OCI-LY7 (cell line): ENCODE data around the gene DLGAP1. TPM values are rescaled to one million over a fixed set of nuclear protein-coding genes. Genes with fewer than 3 reads are reported as not detected.
"Not testable (repeated sequence)": the region's sequence is repeated elsewhere in the genome, so short reads cannot be mapped to it uniquely, and the experiment has no call there.

Experiments used
- BruUV-seq: library from RNA; stranded (reverse); fragments of 400-500 nt; replicated peaks from 2 replicates; lab custom pipeline; 2021; lab: Mats Ljungman, UMichigan
- CTCF ChIA-PET: fragments of 300-600 bp; sonication (Branson Sonifier 250); formaldehyde crosslinking; loops from one replicate; lab custom pipeline; 2022; ENCODE audit warnings: antibody characterized with exemption; ENCODE audit not compliant: unreplicated experiment; lab: Charles Lee
- POLR2A ChIA-PET: fragments of 300-600 bp; sonication (Branson Sonifier 250); formaldehyde crosslinking; loops from one replicate; lab custom pipeline; 2022; ENCODE audit warnings: antibody characterized with exemption; lab: Charles Lee
- DNase-seq: peaks from one replicate; pipeline ENCODE4 v3.0.0-alpha.2; 2015; ENCODE audit warnings: low spot score
- H2AFZ ChIP-seq: fragments of 200-600 bp; sonication (generic), shearing (Covaris generic); 2 replicates; pipeline ENCODE4 v1.6.1; 2014; ENCODE audit warnings: mild to moderate bottlenecking, antibody characterized with exemption, low read length, moderate library complexity
- H3K27ac ChIP-seq: fragments of 200-600 bp; sonication (generic); 2 replicates; pipeline ENCODE4 v1.5.1; 2014; ENCODE audit warnings: mixed run types, low read depth, mild to moderate bottlenecking, moderate library complexity, low read length, inconsistent platforms; ENCODE audit not compliant: poor library complexity, severe bottlenecking
- H3K36me3 ChIP-seq: fragments of 200-600 bp; sonication (generic); 2 replicates; pipeline ENCODE4 v1.6.1; 2014; ENCODE audit warnings: mild to moderate bottlenecking, antibody characterized with exemption, low read length, moderate library complexity, mixed read lengths; ENCODE audit not compliant: insufficient read depth
- H3K4me1 ChIP-seq: fragments of 200-600 bp; sonication (generic); 2 replicates; pipeline ENCODE4 v1.5.1; 2014; ENCODE audit warnings: mild to moderate bottlenecking, low read length; ENCODE audit not compliant: insufficient read depth, poor library complexity, severe bottlenecking
- H3K4me2 ChIP-seq: fragments of 200-600 bp; sonication (generic); 2 replicates; pipeline ENCODE4 v1.6.1; 2014; ENCODE audit warnings: mild to moderate bottlenecking, low read length
- H3K4me3 ChIP-seq: fragments of 200-600 bp; sonication (generic); 2 replicates; pipeline ENCODE4 v1.5.1; 2014; ENCODE audit warnings: mild to moderate bottlenecking, low read depth, low read length; ENCODE audit not compliant: poor library complexity, severe bottlenecking
- H3K79me2 ChIP-seq: fragments of 200-600 bp; sonication (generic); 2 replicates; pipeline ENCODE4 v1.6.1; 2016; ENCODE audit warnings: low read depth, mild to moderate bottlenecking, low read length, moderate library complexity, mixed read lengths; ENCODE audit not compliant: insufficient read depth
- H3K9me2 ChIP-seq: fragments of 200-600 bp; sonication (generic); 2 replicates; pipeline ENCODE4 v1.6.1; 2016; ENCODE audit warnings: mild to moderate bottlenecking, low read length, mixed read lengths; ENCODE audit not compliant: insufficient read depth
- H3K9me3 ChIP-seq: fragments of 200-600 bp; sonication (generic); 2 replicates; pipeline ENCODE4 v1.6.1; 2014; ENCODE audit warnings: mild to moderate bottlenecking, mixed run types, low read length, mixed read lengths
- H4K20me1 ChIP-seq: fragments of 200-600 bp; sonication (generic); 2 replicates; pipeline ENCODE4 v1.6.1; 2014; ENCODE audit warnings: mild to moderate bottlenecking, antibody characterized with exemption, low read length, moderate library complexity, mixed read lengths; ENCODE audit not compliant: insufficient read depth
- EZH2phosphoT487 ChIP-seq: fragments of 200-600 bp; sonication (generic); IDR thresholded peaks from 2 replicates; pipeline ENCODE4 v1.6.1; 2018; ENCODE audit warnings: low read depth, borderline replicate concordance, mild to moderate bottlenecking, mixed run types, antibody characterized with exemption, low read length, moderate library complexity, mixed read lengths
- intact Hi-C: fragments of 100-400 bp; cut with micrococcal nuclease; formaldehyde crosslinking; loops from one replicate; pipeline ENCODE4 v1.10.0; 2022; ENCODE audit not compliant: unreplicated experiment
- total RNA-seq, 2 experiments: library from RNA; depleted of rRNA in 1 of 2; stranded (reverse); fragments of >200 nt in 1 of 2; shearing (Covaris generic) in 1 of 2; gene quantifications; 2 replicates each; pipeline ENCODE4 v1.2.3, GENCODE V29; 2014 to 2022
- TF ChIP-seq, protein P1 (sequence below): fragments of 200-600 bp; sonication (generic); conservative IDR thresholded peaks from 2 replicates; pipeline ENCODE4 v1.5.1; 2014; ENCODE audit warnings: mild to moderate bottlenecking, antibody characterized with exemption, low read length, moderate library complexity, mixed read lengths

The DLGAP1 gene
- total RNA-seq, 2 experiments from 2014 or later: 0.22 TPM; not detected in 1

DNA sequence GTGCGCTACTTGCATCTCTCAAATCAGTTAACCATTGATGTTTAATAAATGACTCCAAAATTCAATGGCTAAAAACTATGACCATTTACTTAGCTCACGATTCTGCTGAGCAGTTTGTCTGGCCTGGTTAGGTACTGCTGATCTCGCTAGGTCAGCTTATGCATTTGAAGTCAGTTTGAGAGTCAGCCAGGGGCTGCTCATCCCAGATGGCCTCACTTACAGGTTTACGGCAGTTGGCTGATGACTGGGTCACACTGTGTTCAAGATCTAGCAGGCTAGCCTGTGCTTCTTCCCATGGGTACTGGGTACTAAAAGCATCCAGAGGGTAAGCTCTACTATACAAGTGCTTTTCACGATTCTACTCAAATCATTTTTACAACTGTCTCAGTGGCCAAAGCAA lies 122.1 kb downstream of the DLGAP1 start:
- Histone ChIP-seq H3K4me1 (no peaks in the 10 kb centered on the region), H3K9me3 (no peaks in the 10 kb centered on the region), H3K4me2 (no peak overlapping the region), H4K20me1 (no peaks in the 10 kb centered on the region), H3K9me2 (no peaks in the 10 kb centered on the region), H2AFZ (no peak overlapping the region), H3K79me2 (no peaks in the 10 kb centered on the region), H3K36me3 (no peaks in the 10 kb centered on the region), H3K4me3 (no peak overlapping the region), H3K27ac (no peak overlapping the region)
- DNase-seq: no peak
- ChIA-PET CTCF (no interaction called here), POLR2A (interaction anchor here (1.1 kb wide), 1 partner anchor 9 kb away, joined by 3 read pairs; no protein-coding TSS in a partner anchor)
- no peak for TF ChIP-seq EZH2phosphoT487
- TF ChIP-seq, protein P1, sequence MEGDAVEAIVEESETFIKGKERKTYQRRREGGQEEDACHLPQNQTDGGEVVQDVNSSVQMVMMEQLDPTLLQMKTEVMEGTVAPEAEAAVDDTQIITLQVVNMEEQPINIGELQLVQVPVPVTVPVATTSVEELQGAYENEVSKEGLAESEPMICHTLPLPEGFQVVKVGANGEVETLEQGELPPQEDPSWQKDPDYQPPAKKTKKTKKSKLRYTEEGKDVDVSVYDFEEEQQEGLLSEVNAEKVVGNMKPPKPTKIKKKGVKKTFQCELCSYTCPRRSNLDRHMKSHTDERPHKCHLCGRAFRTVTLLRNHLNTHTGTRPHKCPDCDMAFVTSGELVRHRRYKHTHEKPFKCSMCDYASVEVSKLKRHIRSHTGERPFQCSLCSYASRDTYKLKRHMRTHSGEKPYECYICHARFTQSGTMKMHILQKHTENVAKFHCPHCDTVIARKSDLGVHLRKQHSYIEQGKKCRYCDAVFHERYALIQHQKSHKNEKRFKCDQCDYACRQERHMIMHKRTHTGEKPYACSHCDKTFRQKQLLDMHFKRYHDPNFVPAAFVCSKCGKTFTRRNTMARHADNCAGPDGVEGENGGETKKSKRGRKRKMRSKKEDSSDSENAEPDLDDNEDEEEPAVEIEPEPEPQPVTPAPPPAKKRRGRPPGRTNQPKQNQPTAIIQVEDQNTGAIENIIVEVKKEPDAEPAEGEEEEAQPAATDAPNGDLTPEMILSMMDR: no peak
- intact Hi-C loops: no loop called here
- BruUV-seq: no TSS peak

DNA sequence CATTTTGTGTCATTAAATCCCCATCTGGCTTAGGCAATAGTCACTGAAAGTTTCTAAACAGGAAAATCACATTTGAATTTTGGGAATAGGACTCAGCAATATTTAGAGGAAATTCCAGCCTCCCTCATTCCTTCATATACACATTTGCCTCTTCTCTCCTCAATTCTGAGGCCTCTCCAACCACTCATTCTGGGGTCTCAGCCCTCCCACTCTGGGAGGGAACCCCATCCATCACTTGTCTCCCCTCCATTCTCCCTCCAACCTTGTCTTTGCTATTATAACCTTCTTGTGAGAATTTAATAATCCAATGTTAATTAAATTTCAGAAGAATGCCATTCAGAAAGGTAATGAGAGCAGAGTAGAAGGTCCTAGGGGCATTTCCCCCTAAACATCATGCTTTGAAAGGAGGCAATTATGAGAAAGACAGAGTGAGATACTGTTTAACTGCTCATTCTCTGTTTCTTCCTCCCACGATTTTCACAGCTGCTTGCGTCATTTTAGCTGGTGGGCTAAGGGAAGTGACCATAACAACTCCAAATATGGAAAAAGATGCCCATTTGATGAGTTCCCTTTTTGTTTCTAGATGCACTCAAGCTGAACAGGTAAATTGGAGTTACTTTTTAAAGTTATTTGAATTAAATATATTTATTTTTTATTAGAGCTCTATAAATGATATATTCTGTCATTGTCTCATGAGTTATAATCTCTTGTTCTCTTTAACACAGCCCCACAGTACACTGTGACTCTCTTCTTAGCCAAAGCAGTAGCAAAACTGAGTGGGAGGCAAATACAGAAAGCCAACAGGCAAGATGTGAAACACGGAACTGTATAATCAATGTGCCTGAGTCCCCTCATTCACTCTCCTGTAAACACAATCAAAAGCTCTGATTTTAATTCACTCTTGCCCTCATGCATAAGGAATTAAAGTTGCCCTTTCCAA lies 135.1 kb downstream of the DLGAP1 start:
- Histone ChIP-seq H3K79me2 (no peaks in the 10 kb centered on the region), H3K4me2 (no peak overlapping the region), H3K36me3 (no peaks in the 10 kb centered on the region), H3K27ac (no peak overlapping the region), H3K4me3 (no peak overlapping the region), H4K20me1 (no peaks in the 10 kb centered on the region), H3K4me1 (no peaks in the 10 kb centered on the region), H3K9me2 (no peaks in the 10 kb centered on the region), H3K9me3 (no peaks in the 10 kb centered on the region), H2AFZ (no peak overlapping the region)
- no peak for TF ChIP-seq EZH2phosphoT487
- TF ChIP-seq, protein P1: no peak
- no peak for DNase-seq
- intact Hi-C loops: no loop called here
- CTCF ChIA-PET: no interaction called here
- BruUV-seq: no TSS peak
- POLR2A ChIA-PET: interaction anchor here (0.6 to 0.9 kb wide), 2 partner anchors 49 to 1263 kb away, joined by 3 read pairs; no protein-coding TSS in a partner anchor

DNA sequence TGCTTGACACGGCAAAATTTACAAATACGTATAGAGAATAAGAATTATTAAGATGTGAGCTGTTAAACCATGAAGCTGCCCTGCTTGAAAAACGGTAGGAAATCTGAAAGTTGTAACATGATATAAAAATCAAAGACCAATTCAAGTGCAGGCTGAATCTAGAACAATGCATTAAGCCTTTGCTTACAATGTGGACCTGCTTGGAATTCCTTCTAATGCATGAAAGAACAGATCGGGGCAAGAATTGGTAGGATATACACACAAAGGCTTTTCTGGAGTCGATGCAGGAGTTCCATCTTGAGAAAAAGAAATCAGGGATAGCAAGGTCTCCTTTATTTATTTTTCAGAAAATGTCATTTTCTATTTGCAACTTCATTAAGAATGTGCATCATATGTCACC lies 136.8 kb downstream of the DLGAP1 start:
- DNase-seq: no peak
- ChIA-PET POLR2A (no interaction called here), CTCF (no interaction called here)
- no peaks in the 10 kb centered on the region for H3K9me3 ChIP-seq
- no peaks in the 10 kb centered on the region for H3K4me1 ChIP-seq
- intact Hi-C loops: no loop called here
- no peak overlapping the region for H2AFZ ChIP-seq
- no peaks in the 10 kb centered on the region for H3K9me2 ChIP-seq
- H3K36me3 ChIP-seq: no peaks in the 10 kb centered on the region
- no peak overlapping the region for H3K27ac ChIP-seq
- H3K4me3 ChIP-seq: no peak overlapping the region
- no peaks in the 10 kb centered on the region for H3K79me2 ChIP-seq
- TF ChIP-seq EZH2phosphoT487: no peak
- TF ChIP-seq, protein P1: no peak
- BruUV-seq: no TSS peak
- H3K4me2 ChIP-seq: no peak overlapping the region
- H4K20me1 ChIP-seq: no peaks in the 10 kb centered on the region

DNA sequence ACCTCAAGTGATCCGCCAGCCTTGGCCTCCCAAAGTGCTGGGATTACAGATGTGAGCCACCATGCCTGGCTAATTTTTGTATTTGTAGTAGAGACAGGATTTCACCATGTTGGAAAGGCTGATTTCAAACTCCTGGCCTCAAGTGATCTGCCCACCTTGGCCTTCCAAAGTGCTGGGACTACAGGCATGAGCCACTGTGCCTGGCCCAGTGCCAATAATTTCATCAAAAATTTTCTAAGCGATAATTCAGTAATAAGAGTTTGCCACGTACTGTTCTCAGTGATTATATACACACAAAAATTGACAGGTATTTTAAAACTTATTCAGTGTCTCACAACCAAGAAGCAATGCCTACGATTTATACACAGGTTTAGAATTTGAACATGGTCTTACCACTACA lies 143.2 kb downstream of the DLGAP1 start:
- POLR2A ChIA-PET, H2AFZ ChIP-seq, H4K20me1 ChIP-seq, H3K4me2 ChIP-seq, CTCF ChIA-PET, H3K79me2 ChIP-seq, BruUV-seq, DNase-seq, intact Hi-C loops, H3K4me3 ChIP-seq, H3K27ac ChIP-seq, H3K36me3 ChIP-seq, H3K4me1 ChIP-seq, H3K9me3 ChIP-seq, H3K9me2 ChIP-seq: not testable (repeated sequence)
